ENCODE data around the gene AHRR. TPM values are rescaled to one million over a fixed set of nuclear protein-coding genes. Genes with fewer than 3 reads are reported as not detected.

The AHRR gene
- polyA plus RNA-seq, 3 donors = 0.15 TPM; not detected in 1

DNA sequence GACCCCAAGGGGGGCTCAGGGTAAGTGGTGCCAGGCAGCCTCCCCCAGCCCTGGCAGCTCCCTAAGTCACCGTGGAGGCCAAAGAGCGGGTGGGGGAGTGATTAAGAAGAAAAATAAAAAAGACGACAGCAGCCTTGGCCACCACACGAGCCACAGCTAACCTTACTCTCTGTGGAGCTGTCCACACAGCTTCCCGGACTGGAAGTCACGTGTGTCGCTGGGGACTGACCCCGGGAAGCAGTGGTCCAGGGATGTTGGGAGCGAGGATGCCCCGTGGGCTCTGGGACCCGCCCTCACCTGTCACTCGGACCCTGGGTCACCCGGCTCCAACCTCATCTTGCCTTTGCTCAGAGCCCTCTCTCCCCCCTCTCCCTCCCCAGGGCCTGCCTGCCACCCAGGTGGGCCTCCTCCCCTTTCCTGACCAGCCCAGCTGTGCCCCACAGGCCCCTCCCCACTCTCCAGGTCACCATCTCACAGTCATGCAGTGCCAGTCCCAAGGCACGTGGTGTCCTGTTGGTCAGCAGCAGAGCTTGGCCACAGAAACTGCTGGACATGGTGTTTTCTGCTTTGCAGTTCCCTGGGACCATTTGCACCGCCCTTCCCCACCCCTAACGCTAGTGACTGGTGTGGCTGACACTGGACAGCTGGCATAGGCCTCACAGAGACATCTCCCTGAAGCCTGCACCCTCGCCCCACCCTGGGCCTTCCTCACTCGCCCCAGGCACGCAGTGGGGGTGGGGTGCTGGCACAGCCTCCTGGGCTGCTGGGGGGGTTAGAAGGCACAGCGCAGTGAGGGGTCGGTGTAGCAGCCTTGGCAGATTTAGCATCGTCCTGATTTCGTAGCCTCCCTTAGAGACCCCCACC is 111.6 kb downstream of the AHRR start:
- Histone ChIP-seq H2AFZ (ENCODE audit: insufficient read depth, low read depth, low read length, poor library complexity, severe bottlenecking) (no peak overlapping the region), H3K4me1 (ENCODE audit: control insufficient read depth in 1 of 2, insufficient read depth in 2 of 2, low read length in 2 of 2) (no peaks in the 10 kb centered on the region), H3K9me3 (replicated peaks in 1 of 2; ENCODE audit: control insufficient read depth in 1 of 2, insufficient read depth in 1 of 2, low read length in 2 of 2) (no peaks in the 10 kb centered on the region), H3K27ac (ENCODE audit: low read depth in 1 of 2, low read length in 2 of 2) (no peak overlapping the region), H3K36me3 (replicated peaks in 1 of 2; ENCODE audit: control insufficient read depth in 1 of 2, insufficient read depth in 2 of 2, low read length in 2 of 2) (no peaks in the 10 kb centered on the region), H3K9ac (ENCODE audit: insufficient read depth, low read length, poor library complexity, severe bottlenecking) (no peak overlapping the region), H3K27me3 (ENCODE audit: control insufficient read depth in 2 of 2, insufficient read depth in 2 of 2, low read length in 2 of 2) (no peaks in the 10 kb centered on the region), H3K4me2 (replicated peaks; ENCODE audit: extremely low read depth, low read length, poor library complexity, severe bottlenecking) (no peak overlapping the region), H3K4me3 (replicated peaks in 1 of 3; ENCODE audit: low read depth in 2 of 3, low read length in 3 of 3) (no peak overlapping the region), H4K20me1 (ENCODE audit: insufficient read depth, low read length) (no peaks in the 10 kb centered on the region), H3K79me2 (ENCODE audit: insufficient read depth, low read length) (no peaks in the 10 kb centered on the region)
- DNase-seq = no peak
- H3K4me1 Mint-ChIP-seq = no peaks in the 10 kb centered on the region
- no peaks in the 10 kb centered on the region for H3K36me3 Mint-ChIP-seq
- no peaks in the 10 kb centered on the region for H3K9me3 Mint-ChIP-seq
- intact Hi-C loops (cut with micrococcal nuclease) = no loop called here
- TF ChIP-seq, protein P1, sequence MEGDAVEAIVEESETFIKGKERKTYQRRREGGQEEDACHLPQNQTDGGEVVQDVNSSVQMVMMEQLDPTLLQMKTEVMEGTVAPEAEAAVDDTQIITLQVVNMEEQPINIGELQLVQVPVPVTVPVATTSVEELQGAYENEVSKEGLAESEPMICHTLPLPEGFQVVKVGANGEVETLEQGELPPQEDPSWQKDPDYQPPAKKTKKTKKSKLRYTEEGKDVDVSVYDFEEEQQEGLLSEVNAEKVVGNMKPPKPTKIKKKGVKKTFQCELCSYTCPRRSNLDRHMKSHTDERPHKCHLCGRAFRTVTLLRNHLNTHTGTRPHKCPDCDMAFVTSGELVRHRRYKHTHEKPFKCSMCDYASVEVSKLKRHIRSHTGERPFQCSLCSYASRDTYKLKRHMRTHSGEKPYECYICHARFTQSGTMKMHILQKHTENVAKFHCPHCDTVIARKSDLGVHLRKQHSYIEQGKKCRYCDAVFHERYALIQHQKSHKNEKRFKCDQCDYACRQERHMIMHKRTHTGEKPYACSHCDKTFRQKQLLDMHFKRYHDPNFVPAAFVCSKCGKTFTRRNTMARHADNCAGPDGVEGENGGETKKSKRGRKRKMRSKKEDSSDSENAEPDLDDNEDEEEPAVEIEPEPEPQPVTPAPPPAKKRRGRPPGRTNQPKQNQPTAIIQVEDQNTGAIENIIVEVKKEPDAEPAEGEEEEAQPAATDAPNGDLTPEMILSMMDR (IDR thresholded peaks at IDR 0.05) = no peak
- H3K27me3 Mint-ChIP-seq (ENCODE audit: low read depth in 3 of 3) = peaks cover 7 to 13% (median 13%) of the 10 kb centered on the region in 3 donors
- H3K4me3 Mint-ChIP-seq = no peak overlapping the region
- WGBS (ENCODE audit: insufficient coverage) = 90% methylated on average over 20 of the region's 23 CpGs
- no peak overlapping the region for H3K27ac Mint-ChIP-seq

DNA sequence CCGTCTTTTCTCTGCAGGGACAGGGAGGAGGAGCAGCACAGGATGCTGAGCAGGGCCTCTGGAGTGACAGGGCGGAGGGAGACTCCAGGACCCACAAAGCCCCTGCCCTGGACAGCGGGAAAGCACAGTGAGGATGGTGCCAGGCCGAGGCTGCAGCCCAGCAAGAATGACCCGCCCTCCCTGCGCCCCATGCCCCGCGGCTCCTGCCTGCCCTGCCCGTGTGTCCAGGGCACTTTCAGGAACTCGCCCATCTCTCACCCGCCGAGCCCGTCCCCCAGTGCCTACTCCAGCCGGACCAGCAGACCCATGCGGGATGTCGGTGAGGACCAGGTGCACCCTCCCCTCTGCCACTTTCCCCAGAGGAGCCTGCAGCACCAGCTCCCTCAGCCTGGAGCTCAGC is 112.3 kb downstream of the AHRR start:
- no peaks in the 10 kb centered on the region for H3K36me3 ChIP-seq (replicated peaks in 1 of 2; ENCODE audit: control insufficient read depth in 1 of 2, insufficient read depth in 2 of 2, low read length in 2 of 2)
- intact Hi-C loops (cut with micrococcal nuclease) = no loop called here
- H3K4me1 ChIP-seq (ENCODE audit: control insufficient read depth in 1 of 2, insufficient read depth in 2 of 2, low read length in 2 of 2) = no peaks in the 10 kb centered on the region
- no peak overlapping the region for H3K27ac Mint-ChIP-seq
- 93% methylated on average over 16 of the region's 16 CpGs for WGBS (ENCODE audit: insufficient coverage)
- H3K4me3 ChIP-seq (replicated peaks in 1 of 3; ENCODE audit: low read depth in 2 of 3, low read length in 3 of 3) = no peak overlapping the region
- H3K9me3 ChIP-seq (replicated peaks in 1 of 2; ENCODE audit: control insufficient read depth in 1 of 2, insufficient read depth in 1 of 2, low read length in 2 of 2) = no peaks in the 10 kb centered on the region
- no peaks in the 10 kb centered on the region for H4K20me1 ChIP-seq (ENCODE audit: insufficient read depth, low read length)
- H3K4me2 ChIP-seq (replicated peaks; ENCODE audit: extremely low read depth, low read length, poor library complexity, severe bottlenecking) = no peak overlapping the region
- H3K36me3 Mint-ChIP-seq = no peaks in the 10 kb centered on the region
- H3K27me3 ChIP-seq (ENCODE audit: control insufficient read depth in 2 of 2, insufficient read depth in 2 of 2, low read length in 2 of 2) = no peaks in the 10 kb centered on the region
- no peaks in the 10 kb centered on the region for H3K4me1 Mint-ChIP-seq
- H3K9me3 Mint-ChIP-seq = no peaks in the 10 kb centered on the region
- no peak overlapping the region for H3K27ac ChIP-seq (ENCODE audit: low read depth in 1 of 2, low read length in 2 of 2)
- DNase-seq = no peak
- H3K79me2 ChIP-seq (ENCODE audit: insufficient read depth, low read length) = no peaks in the 10 kb centered on the region
- no peak overlapping the region for H3K9ac ChIP-seq (ENCODE audit: insufficient read depth, low read length, poor library complexity, severe bottlenecking)
- H3K27me3 Mint-ChIP-seq (ENCODE audit: low read depth in 3 of 3) = peaks cover 5 to 13% (median 13%) of the 10 kb centered on the region in 3 donors
- H3K4me3 Mint-ChIP-seq = no peak overlapping the region
- TF ChIP-seq, protein P1 (IDR thresholded peaks at IDR 0.05) = no peak
- no peak overlapping the region for H2AFZ ChIP-seq (ENCODE audit: insufficient read depth, low read depth, low read length, poor library complexity, severe bottlenecking)
